ENCODE data around the gene C4orf50. TPM values are rescaled to one million over a fixed set of nuclear protein-coding genes. Genes with fewer than 3 reads are reported as not detected.

Gene C4orf50
- total RNA-seq, 1 experiment from 2014 or later = 0.17 TPM

- H2AK5ac ChIP-seq (ENCODE audit: insufficient read length, low read length) = no peak overlapping the region
- H2AFZ ChIP-seq (ENCODE audit: low read length) = no peak overlapping the region
- H3K4me2 ChIP-seq (ENCODE audit: insufficient read depth, insufficient read length, low read length) = no peak overlapping the region
Measured at GRCh38 chr4:6019316-6020263, 1.4 kb upstream of the C4orf50 start.

More at GRCh38 chr4:6019316-6020263, 1.4 kb upstream of the C4orf50 start:
- peak; percentile 82 for DNase-seq
- Histone ChIP-seq H2BK5ac (ENCODE audit: insufficient read length, low read length) (no peak overlapping the region), H3K23ac (ENCODE audit: insufficient read length, low read depth, low read length) (no peak overlapping the region), H4K91ac (ENCODE audit: insufficient read length, low read depth, low read length) (no peak overlapping the region), H3K27me3 (ENCODE audit: insufficient read depth, low read length) (no peaks in the 10 kb centered on the region), H2BK12ac (ENCODE audit: insufficient read length, low read depth, low read length) (no peak overlapping the region), H3K9me3 (ENCODE audit: control insufficient read depth, low read depth, low read length) (no peaks in the 10 kb centered on the region), H2BK15ac (ENCODE audit: low read depth, low read length) (no peak overlapping the region), H3K9ac (ENCODE audit: extremely low read depth, insufficient read length, low read length) (no peak overlapping the region), H3K56ac (ENCODE audit: insufficient read length, low read depth, low read length) (no peak overlapping the region), H3K27ac (ENCODE audit: insufficient read length, low read depth, low read length) (no peak overlapping the region), H3K79me1 (ENCODE audit: insufficient read depth, low read depth, low read length, poor library complexity, severe bottlenecking) (no peaks in the 10 kb centered on the region), H2BK20ac (ENCODE audit: low read depth, low read length, poor library complexity, severe bottlenecking) (no peak overlapping the region), H4K5ac (ENCODE audit: insufficient read length, low read depth, low read length) (no peak overlapping the region), H3K23me2 (ENCODE audit: insufficient read length, low read depth, low read length, poor library complexity, severe bottlenecking) (no peaks in the 10 kb centered on the region), H3K14ac (ENCODE audit: insufficient read depth, low read length) (no peak overlapping the region), H2BK120ac (ENCODE audit: low read depth, low read length, poor library complexity, severe bottlenecking) (no peak overlapping the region), H3T11ph (ENCODE audit: low read length) (no peak overlapping the region), H4K8ac (replicated peaks; ENCODE audit: insufficient read length, low read depth, low read length) (no peak overlapping the region), H3K18ac (ENCODE audit: insufficient read length, low read depth, low read length) (no peak overlapping the region), H3K79me2 (ENCODE audit: insufficient read depth, low read length) (no peaks in the 10 kb centered on the region), H3K4me1 (ENCODE audit: insufficient read depth, low read length) (no peaks in the 10 kb centered on the region), H3K4ac (ENCODE audit: low read depth, low read length) (no peak overlapping the region), H4K20me1 (ENCODE audit: control insufficient read depth, insufficient read depth, insufficient read length) (no peaks in the 10 kb centered on the region)
- H3K4me3 Mint-ChIP-seq = peak overlapping the region in 1 of 2 experiments; percentile 15; a peak in 1 of 5 replicates
- H3K4me1 Mint-ChIP-seq = peaks cover 23 to 26% of the 10 kb centered on the region in 2 experiments
- peaks cover 11% of the 10 kb centered on the region for H3K27me3 Mint-ChIP-seq (ENCODE audit: low read depth)
- H3K9me3 Mint-ChIP-seq = no peaks in the 10 kb centered on the region; a peak in 1 of 5 replicates
- TF ChIP-seq, protein P1, sequence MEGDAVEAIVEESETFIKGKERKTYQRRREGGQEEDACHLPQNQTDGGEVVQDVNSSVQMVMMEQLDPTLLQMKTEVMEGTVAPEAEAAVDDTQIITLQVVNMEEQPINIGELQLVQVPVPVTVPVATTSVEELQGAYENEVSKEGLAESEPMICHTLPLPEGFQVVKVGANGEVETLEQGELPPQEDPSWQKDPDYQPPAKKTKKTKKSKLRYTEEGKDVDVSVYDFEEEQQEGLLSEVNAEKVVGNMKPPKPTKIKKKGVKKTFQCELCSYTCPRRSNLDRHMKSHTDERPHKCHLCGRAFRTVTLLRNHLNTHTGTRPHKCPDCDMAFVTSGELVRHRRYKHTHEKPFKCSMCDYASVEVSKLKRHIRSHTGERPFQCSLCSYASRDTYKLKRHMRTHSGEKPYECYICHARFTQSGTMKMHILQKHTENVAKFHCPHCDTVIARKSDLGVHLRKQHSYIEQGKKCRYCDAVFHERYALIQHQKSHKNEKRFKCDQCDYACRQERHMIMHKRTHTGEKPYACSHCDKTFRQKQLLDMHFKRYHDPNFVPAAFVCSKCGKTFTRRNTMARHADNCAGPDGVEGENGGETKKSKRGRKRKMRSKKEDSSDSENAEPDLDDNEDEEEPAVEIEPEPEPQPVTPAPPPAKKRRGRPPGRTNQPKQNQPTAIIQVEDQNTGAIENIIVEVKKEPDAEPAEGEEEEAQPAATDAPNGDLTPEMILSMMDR (conservative IDR thresholded peaks at IDR 0.05) = peak; percentile 95
- no peaks in the 10 kb centered on the region for H3K36me3 Mint-ChIP-seq (ENCODE audit: insufficient read depth in 1 of 3, low read depth in 3 of 3)
- WGBS (ENCODE audit: extremely low coverage, insufficient read length, low lambda C conversion rate) = no CpG with 5 or more reads among the region's 22 CpGs
- H3K27ac Mint-ChIP-seq = no peak overlapping the region; a peak in 1 of 7 replicates

All from H9 (cell line).